Heart left ventricle (tissue), 13 donors: ENCODE measurements around the gene SZT2.

ENCODE experiments used
- POLR2A ChIP-seq, 2 donors: fragments of 450-650 bp; IDR thresholded peaks; one replicate each; pipeline ENCODE4 v1.6.1; 2017; ENCODE audit warnings: antibody characterized with exemption in 2 of 2, mild to moderate bottlenecking in 2 of 2, moderate library complexity in 2 of 2
- TF ChIP-seq, protein P1 (sequence below), 12 donors: fragments of 200-600 bp; sonication (generic) in 4 of 12; IDR thresholded peaks; one replicate each; pipeline versions ENCODE4 v1.5.0 to v1.8.0; 2018 to 2022; ENCODE audit warnings: antibody characterized with exemption in 12 of 12, mild to moderate bottlenecking in 5 of 12
- donor health status: ischemic (EF 13 %, LVEDD 7.1; RV severe dilation, severe dysfunction).
- donor health status: DM: no; HTN: yes; CAD: no.
- donor health status: DM: no; HTN: no; CAD: no.
- donor health status: ischemic (EF 25% LVEDD 6.9; RV normal size, moderate dysfunction).
- donor health status: ischemic (EF 25% LVEDD 5.7; RV mildly dilated, moderate dysfunction).
- donor health status: ischemic (EF 35%, LVEDD 5.7; RV mildly dilated, moderate dysfunction).
- donor health status: nonischemic (EF 11% LVEDD 7.7; RV severe dilation, severe dysfunction).
- donor health status: DM: yes; HTN: yes; CAD: no.
- donor health status: PGD.
- donor health status: ischemic (EF 29% LVEDD 5.4; RV normal size, mild dysfunction).
- donor health status: nonischemic (EF 23%, LVEDD 6.1; RV moderate dilation, normal function).

DNA sequence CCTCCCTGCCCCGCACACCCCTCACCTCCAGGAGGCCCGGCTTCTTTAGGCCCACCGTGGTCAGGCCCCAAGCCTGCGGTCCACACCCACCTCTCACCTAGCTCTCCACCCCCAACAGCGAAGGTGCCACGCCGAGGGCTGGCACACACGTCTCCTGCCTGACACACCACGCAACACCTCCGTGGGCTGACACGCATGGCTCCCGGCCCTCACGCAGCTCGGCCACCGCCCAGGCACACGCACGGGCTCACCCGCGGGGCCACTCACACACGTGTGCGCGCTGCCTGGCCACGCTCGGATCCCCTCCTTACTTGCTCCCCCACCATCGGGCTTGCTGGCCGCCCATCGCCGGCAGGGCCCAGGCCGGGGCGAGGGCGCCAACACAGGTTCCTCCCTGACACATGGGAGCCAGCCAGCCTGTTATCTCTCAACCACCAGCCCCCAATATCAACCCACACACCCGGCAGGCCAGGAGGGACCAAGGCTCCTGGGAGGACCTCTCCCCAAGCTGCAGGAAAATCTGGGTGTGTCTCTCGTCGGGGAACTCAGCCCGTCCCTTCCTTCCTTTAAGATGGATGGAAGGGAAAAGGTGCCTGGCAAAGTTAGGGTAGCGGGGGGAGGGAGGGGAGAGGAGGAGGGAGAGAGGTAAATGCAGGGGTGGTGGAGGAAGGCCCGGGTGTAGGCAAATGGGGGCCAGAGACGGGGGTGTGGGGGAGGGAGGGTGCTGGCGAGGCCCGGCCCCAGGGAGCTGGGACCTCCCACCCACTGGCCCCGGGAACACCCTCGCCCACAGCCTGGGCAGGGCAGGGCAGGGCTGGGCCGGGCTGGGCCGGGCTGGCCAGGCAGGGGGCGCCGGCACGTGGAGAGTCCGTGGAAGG lies 22.4 kb upstream of the SZT2 start:
- TF ChIP-seq, protein P1, sequence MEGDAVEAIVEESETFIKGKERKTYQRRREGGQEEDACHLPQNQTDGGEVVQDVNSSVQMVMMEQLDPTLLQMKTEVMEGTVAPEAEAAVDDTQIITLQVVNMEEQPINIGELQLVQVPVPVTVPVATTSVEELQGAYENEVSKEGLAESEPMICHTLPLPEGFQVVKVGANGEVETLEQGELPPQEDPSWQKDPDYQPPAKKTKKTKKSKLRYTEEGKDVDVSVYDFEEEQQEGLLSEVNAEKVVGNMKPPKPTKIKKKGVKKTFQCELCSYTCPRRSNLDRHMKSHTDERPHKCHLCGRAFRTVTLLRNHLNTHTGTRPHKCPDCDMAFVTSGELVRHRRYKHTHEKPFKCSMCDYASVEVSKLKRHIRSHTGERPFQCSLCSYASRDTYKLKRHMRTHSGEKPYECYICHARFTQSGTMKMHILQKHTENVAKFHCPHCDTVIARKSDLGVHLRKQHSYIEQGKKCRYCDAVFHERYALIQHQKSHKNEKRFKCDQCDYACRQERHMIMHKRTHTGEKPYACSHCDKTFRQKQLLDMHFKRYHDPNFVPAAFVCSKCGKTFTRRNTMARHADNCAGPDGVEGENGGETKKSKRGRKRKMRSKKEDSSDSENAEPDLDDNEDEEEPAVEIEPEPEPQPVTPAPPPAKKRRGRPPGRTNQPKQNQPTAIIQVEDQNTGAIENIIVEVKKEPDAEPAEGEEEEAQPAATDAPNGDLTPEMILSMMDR (IDR thresholded peaks at IDR 0.05): no peak
- TF ChIP-seq POLR2A (IDR thresholded peaks at IDR 0.05): no peak
